GM21723 (cell line): ENCODE data around the gene PYGB.
"Not testable (repeated sequence)": the region's sequence is repeated elsewhere in the genome, so short reads cannot be mapped to it uniquely, and the experiment has no call there.

Source experiments
- ATAC-seq: cut with Tn5 transposase; IDR thresholded peaks from one replicate; pipeline ENCODE4 v1.9.1; 2021; ENCODE audit warnings: mild to moderate bottlenecking, moderate library complexity; ENCODE audit not compliant: unreplicated experiment

PYGB gene

GRCh38 chr20:25247518-25247955 lies 348 bp upstream of the PYGB start:
- ATAC-seq = peak; percentile 46

- ATAC-seq = no peak
Observed at GRCh38 chr20:25248786-25249172, 894 bp downstream of the PYGB start.

- no peak for ATAC-seq
Observed at GRCh38 chr20:25249198-25249931, 1.5 kb downstream of the PYGB start.

- no peak for ATAC-seq
Observed at GRCh38 chr20:25250508-25250907, 2.6 kb downstream of the PYGB start.

- no peak for ATAC-seq
Observed at GRCh38 chr20:25251019-25251418, 3.1 kb downstream of the PYGB start.

GRCh38 chr20:25251558-25251957 lies 3.7 kb downstream of the PYGB start:
- ATAC-seq = no peak

- no peak for ATAC-seq
Observed at GRCh38 chr20:25252230-25252651, 4.4 kb downstream of the PYGB start.

- no peak for ATAC-seq
Observed at GRCh38 chr20:25252686-25253421, 5.0 kb downstream of the PYGB start.

GRCh38 chr20:25253606-25254275 lies 5.9 kb downstream of the PYGB start:
- ATAC-seq = no peak

- no peak for ATAC-seq
Observed at GRCh38 chr20:25254571-25254970, 6.7 kb downstream of the PYGB start.

GRCh38 chr20:25254986-25255680 lies 7.2 kb downstream of the PYGB start:
- ATAC-seq = no peak

- no peak for ATAC-seq
Observed at GRCh38 chr20:25256226-25256859, 8.5 kb downstream of the PYGB start.

- ATAC-seq = no peak
Observed at GRCh38 chr20:25257130-25257529, 9.2 kb downstream of the PYGB start.

- ATAC-seq = no peak
Observed at GRCh38 chr20:25257756-25258475, 10.0 kb downstream of the PYGB start.

GRCh38 chr20:25258476-25258805 lies 10.6 kb downstream of the PYGB start:
- ATAC-seq = no peak

GRCh38 chr20:25258828-25259227 lies 10.9 kb downstream of the PYGB start:
- no peak for ATAC-seq

GRCh38 chr20:25259358-25259757 lies 11.5 kb downstream of the PYGB start:
- ATAC-seq = no peak

GRCh38 chr20:25259788-25260254 lies 11.9 kb downstream of the PYGB start:
- ATAC-seq = no peak

GRCh38 chr20:25260770-25261437 lies 13.0 kb downstream of the PYGB start:
- ATAC-seq = not testable (repeated sequence)
